ENCODE data around the gene ANO1.
"Not testable (repeated sequence)": the region's sequence is repeated elsewhere in the genome, so short reads cannot be mapped to it uniquely, and the experiment has no call there.

The ANO1 gene

DNA sequence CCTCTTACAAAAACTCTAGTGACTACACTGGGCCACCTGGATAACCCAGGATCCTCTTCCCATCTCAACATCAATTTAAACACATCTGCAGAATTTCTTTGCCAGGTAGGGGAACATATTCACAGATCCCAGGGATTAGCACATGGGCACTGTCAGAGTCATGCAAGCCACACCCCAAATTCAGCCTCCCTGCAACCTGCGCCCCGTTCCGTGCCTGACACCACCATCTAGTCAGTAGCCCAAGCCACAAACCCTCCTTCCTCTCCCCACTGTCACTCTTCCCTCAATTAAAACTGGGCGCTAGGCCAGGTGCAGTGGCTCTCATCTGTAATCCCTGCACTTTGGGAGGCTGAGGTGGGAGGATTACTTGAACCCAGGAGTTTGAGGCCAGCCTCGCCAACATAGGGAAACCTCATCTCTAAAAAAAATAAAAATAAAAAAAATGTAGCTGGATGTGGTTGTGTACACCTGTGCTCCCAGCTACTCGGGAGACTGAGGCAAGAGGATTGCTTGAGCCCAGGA, 131.3 kb downstream of the ANO1 start:
- DNase-seq (ENCODE audit: low read depth in 2 of 2): no peak

- no peak for DNase-seq (ENCODE audit: low read depth in 2 of 2)
Measured at GRCh38 chr11:70210051-70210501, 132.0 kb downstream of the ANO1 start.

- DNase-seq (ENCODE audit: low read depth in 2 of 2): no peak
Measured at GRCh38 chr11:70210530-70210929, 132.4 kb downstream of the ANO1 start.

DNA sequence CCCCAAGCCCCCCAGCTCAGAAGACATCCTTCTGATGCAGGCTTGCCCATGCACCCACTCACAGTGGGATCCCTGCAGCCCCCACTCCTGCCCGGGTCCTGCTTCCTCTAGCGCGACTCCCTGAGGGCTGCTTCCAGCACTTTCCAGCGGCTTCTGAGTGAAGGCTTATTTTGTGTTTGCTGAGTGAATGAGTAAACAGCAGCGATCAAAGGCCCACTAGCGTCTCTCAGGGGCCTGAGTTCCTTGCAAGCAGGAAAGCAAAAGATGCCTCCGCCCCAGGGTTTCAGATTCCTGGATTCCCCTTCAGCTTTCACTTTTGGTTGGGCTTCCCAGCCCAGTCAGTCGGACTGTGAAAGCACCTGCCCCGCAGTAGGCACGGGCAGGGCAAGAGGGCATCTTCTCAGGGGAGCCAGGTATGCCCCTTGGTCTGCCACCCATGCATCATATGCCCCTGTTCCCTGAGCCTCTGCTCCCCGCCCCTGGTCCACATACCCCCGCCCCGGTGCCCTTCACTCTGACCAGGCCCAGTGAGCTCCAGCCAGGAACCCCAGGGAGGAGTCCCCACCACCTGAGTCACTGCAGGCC, 134.2 kb downstream of the ANO1 start:
- no peak for DNase-seq (ENCODE audit: low read depth in 2 of 2)

DNA sequence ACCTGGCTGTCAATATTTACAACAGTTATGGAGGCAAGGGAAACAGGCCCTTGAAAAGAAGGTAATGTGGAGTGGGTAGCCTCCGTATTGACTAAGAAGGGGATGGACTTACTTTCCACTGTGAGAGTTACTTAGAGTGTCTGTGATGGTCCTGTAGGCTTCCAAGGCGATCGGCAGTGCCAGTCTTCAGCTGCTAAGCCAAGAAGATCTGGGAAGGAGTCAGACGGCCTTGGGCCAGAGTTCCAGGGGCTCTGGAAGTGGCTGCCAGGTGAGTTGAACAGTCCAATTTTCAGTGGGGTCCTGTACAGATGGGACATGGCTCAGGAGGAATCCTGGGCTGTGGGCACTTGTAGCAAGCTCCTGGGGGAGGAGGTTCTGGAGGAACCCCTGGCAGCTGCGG, 139.3 kb downstream of the ANO1 start:
- DNase-seq (ENCODE audit: low read depth in 2 of 2): not testable (repeated sequence)

GRCh38 chr11:70218076-70218475, 140.0 kb downstream of the ANO1 start:
- DNase-seq (ENCODE audit: low read depth in 2 of 2): not testable (repeated sequence)

- no peak for DNase-seq (ENCODE audit: low read depth in 2 of 2)
Measured at GRCh38 chr11:70220136-70220535, 142.0 kb downstream of the ANO1 start.

- no peak for DNase-seq (ENCODE audit: low read depth in 2 of 2)
Measured at GRCh38 chr11:70220920-70221319, 142.8 kb downstream of the ANO1 start.

GRCh38 chr11:70225681-70226177, 147.6 kb downstream of the ANO1 start:
- DNase-seq (ENCODE audit: low read depth in 2 of 2): no peak

DNA sequence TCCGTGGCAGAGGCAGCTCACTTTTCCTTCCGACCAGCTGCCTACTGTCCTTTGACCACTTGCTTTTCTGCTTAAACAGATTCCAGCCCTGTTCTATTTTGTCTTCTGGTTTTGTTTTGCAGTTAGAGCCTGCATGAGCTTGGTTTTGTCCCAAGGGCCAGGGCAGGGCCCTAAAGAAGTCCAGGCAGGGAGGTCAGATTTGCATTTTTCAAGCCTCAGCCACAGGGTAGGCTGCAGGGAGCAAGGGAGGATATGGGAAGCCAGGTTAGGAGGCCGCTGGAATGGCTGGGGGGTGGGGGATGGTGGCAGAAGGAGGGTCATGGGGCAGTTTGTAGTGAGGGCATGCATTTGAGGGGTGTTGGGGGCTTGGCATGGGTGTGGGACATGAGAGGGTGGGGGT, 148.1 kb downstream of the ANO1 start:
- no peak for DNase-seq (ENCODE audit: low read depth in 2 of 2)

DNA sequence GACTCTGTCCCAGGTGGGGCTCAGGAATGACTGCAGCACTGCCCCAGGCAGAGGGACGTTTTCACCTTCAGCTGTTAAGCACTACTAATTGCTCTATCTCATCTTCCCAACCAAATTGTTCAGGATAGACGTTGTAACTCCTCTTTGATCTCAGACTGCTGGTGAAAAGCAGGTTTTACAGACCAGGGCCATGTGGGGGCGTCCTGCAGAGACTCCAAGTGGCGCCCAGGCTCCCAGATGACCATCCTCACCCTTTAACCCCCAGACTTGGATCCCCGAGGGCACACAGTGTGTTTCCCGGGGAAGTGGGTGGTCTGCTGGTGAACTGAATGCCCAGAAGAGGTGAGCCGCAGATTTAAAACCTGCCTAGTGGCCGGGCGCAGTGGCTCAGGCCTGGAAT, 148.8 kb downstream of the ANO1 start:
- DNase-seq (ENCODE audit: low read depth in 2 of 2): no peak

DNA sequence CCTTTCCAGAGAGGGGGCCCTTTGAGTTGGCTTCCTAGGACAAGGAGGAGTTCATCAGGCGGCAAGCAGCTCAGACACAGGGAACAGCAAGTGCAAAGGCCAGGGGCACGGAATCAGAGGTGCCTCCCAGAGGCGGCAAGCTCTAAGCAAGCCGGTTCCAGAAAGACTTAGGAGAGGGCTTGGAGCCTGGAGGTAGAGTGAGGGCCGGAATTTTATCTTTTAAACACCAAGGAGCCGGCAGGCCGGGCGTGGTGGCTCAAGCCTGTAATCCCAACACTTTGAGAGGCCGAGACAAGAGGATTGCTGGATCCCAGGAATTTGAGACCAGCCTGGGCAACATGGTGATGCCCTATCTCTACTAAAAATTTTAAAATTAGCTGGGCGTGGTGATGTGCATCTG, 151.6 kb downstream of the ANO1 start:
- DNase-seq (ENCODE audit: low read depth in 2 of 2): no peak

GRCh38 chr11:70230151-70230839, 152.2 kb downstream of the ANO1 start:
- DNase-seq (ENCODE audit: low read depth in 2 of 2): no peak

DNA sequence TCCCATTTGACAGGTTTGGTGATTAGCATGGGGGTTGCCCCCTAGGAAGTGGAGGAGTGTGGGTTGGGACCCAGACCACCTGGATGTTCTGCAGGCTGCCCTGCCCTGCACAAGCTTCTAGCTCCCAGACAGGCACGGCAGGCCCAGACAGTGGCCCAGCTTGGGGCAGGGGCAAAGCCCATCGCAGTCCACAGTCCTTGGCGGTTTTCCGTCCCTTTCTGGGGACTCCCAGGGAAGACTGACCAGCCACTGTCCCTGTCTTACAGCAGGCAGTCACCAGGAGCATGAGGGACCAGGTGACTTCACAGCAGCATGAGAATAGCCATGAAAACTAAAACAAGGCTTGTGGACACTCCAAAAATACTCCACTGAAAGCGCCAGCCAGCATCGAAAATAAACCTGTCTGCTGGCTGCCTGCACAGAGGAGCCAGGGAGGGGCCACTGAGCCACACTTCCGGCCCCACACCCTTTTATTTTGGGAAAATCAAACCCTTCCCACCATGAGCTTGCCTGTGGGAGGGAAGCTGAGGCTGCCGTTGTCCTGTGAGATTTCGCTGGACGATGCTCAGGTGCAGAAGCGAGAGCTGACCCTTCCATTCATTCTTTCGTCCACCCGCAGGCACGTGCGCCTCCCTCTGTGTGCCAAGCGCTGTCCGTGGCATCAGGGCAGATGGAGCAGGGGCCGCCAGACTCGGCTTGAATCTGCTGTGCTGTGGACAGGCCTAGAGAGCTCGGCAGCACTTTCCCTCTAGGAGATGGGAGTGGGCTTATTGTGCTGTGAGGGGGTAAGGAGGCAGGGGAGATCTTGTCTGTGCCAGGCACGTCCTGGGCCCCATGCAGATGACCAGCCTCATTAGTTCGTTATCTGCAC, 153.0 kb downstream of the ANO1 start:
- DNase-seq (ENCODE audit: low read depth in 2 of 2): no peak

- no peak for DNase-seq (ENCODE audit: low read depth in 2 of 2)
Measured at GRCh38 chr11:70233034-70233433, 154.9 kb downstream of the ANO1 start.

DNA sequence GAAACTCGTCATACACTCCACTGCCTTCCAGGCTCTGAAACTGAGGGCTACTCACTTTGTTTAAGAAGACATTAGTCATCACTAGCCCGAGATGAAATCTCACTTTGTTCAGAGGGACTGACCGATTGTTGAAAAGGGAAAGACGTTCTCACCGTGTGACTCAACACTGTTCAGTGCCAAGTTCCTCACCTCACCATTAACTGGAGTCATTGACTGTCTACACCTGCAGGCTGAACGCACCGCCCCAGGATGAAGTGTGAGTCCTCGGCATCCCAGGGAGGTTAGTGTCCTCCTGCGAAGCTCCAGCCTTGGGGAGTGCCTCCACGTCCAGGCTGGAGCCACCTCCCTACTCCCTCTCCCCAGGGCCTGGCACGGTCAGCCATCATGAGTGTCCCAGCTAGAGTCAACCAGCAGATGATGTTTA, 155.4 kb downstream of the ANO1 start:
- no peak for DNase-seq (ENCODE audit: low read depth in 2 of 2)

DNA sequence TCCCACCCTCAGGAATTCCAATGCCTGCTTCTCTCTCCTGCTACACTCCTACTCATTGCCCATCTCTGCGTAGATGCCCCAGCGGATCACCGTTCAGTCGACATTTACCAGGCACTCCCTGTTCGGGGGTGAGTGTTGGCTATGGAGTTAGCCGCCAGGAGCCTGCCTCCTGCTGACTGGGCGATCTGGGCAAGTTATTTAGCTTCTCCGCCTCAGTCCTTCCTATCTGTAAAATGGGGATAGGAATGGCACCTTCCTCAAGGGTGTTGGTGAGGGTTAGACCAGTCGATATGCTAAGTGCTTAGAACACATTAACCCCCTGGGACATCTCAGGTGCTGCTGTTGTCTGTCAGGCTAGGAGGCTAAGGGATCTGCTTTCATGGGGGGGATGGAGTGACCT, 155.8 kb downstream of the ANO1 start:
- DNase-seq (ENCODE audit: low read depth in 2 of 2): no peak

Data from stimulated activated CD4-positive, alpha-beta T cell treated with anti-CD3 and anti-CD28 coated beads, Interleukin-12 subunit alpha, Interleukin-12 subunit beta, amount 100 ng/mL, for 24 hours (primary cell).